K562 (cell line): ENCODE measurements around the gene ANXA8. TPM values are rescaled to one million over a fixed set of nuclear protein-coding genes. Genes with fewer than 3 reads are reported as not detected.

Experiments used
- ATAC-seq: fragments of 200-7000 bp; cut with Tn5 transposase; 3 replicates; pipeline ENCODE4 v1.9.1; 2020; ENCODE audit warnings: moderate library complexity
- BruUV-seq: library from RNA; stranded (reverse); fragments of 400-500 nt; replicated peaks from 2 replicates; lab custom pipeline; 2021; lab: Mats Ljungman, UMichigan
- CTCF ChIA-PET: fragments of 300-600 bp; formaldehyde crosslinking; extraction: SDS; loops from one replicate; lab custom pipeline; 2021; ENCODE audit warnings: low intra/inter-chr PET ratio; lab: Yijun Ruan, JAX
- POLR2A ChIA-PET: fragments of 300-600, 350-650 bp; sonication (Branson Sonifier 250); formaldehyde crosslinking; extraction: SDS; loops from one replicate; lab custom pipeline; 2021; ENCODE audit warnings: antibody characterized with exemption, inconsistent platforms; lab: Yijun Ruan, JAX
- DNase-seq, 4 experiments: peaks; one replicate each; pipeline versions ENCODE4 v3.0.0 to v3.0.0-alpha.2; 2011 to 2018; ENCODE audit warnings: low spot score in 3 of 4, mixed read lengths in 3 of 4; ENCODE audit errors: extremely low read depth in 1 of 4
- FAIRE-seq: peaks from 2 replicates; lab custom pipeline; 2011; peaks lifted over from hg19 to GRCh38; lab: Jason Lieb, UNC
- H2AFZ ChIP-seq: 2 replicates; pipeline ENCODE4 v1.6.0; 2011; ENCODE audit warnings: low read depth, low read length, control low read depth, inconsistent platforms
- H3K27ac ChIP-seq: fragments of 200-600 bp; 3 replicates; pipeline ENCODE4 v1.8.0; 2011; ENCODE audit warnings: low read depth, mild to moderate bottlenecking, control low read depth, inconsistent platforms, low read length, moderate library complexity, mixed read lengths; ENCODE audit errors: extremely low read depth
- H3K27me3 ChIP-seq, 2 experiments: fragments of 300-600 bp in 1 of 2; 2 replicates in 1 of 2; 3 replicates in 1 of 2; pipeline versions ENCODE4 v1.6.0 to v1.8.0; 2011; ENCODE audit warnings: inconsistent platforms in 2 of 2, low read length in 2 of 2, mild to moderate bottlenecking in 1 of 2, mixed read lengths in 1 of 2, moderate library complexity in 1 of 2; ENCODE audit not compliant: control insufficient read depth in 2 of 2, insufficient read depth in 2 of 2
- H3K36me3 ChIP-seq: fragments of 300-600 bp; 3 replicates; pipeline ENCODE4 v1.8.0; 2011; ENCODE audit warnings: mild to moderate bottlenecking, low read length, inconsistent platforms; ENCODE audit not compliant: control insufficient read depth, insufficient read depth
- H3K4me1 ChIP-seq, 2 experiments: fragments of 200-600 bp in 1 of 2; replicated peaks in 1 of 2; 2 replicates in 1 of 2; 3 replicates in 1 of 2; pipeline versions ENCODE4 v1.5.1 to v1.8.0; 2011; ENCODE audit warnings: inconsistent platforms in 2 of 2, low read length in 2 of 2, mild to moderate bottlenecking in 1 of 2, mixed read lengths in 1 of 2, moderate library complexity in 1 of 2; ENCODE audit not compliant: control insufficient read depth in 2 of 2, insufficient read depth in 2 of 2
- H3K4me2 ChIP-seq: 2 replicates; pipeline ENCODE4 v1.6.1; 2011; ENCODE audit warnings: low read length, control low read depth, inconsistent platforms, mixed read lengths; ENCODE audit not compliant: insufficient read depth
- H3K4me3 ChIP-seq: fragments of 200-600 bp; sonication (generic), shearing (Covaris generic); 2 replicates; pipeline ENCODE4 v1.5.1; 2016; ENCODE audit warnings: control low read depth, inconsistent platforms
- H3K79me2 ChIP-seq: fragments of 200-600 bp; 3 replicates; pipeline ENCODE4 v1.8.0; 2011; ENCODE audit warnings: low read length, inconsistent platforms; ENCODE audit not compliant: control insufficient read depth, insufficient read depth
- H3K9ac ChIP-seq, 2 experiments: 2 replicates each; pipeline versions ENCODE4 v1.6.0 to v1.6.1; 2011; ENCODE audit warnings: low read depth in 2 of 2, low read length in 2 of 2, control low read depth in 1 of 2, inconsistent platforms in 1 of 2, mild to moderate bottlenecking in 1 of 2, mixed read lengths in 1 of 2; ENCODE audit not compliant: insufficient read depth in 1 of 2
- H3K9me1 ChIP-seq: one replicate; pipeline ENCODE4 v1.6.0; 2011; ENCODE audit warnings: inconsistent platforms, mild to moderate bottlenecking, low read length, moderate library complexity; ENCODE audit not compliant: control insufficient read depth, insufficient read depth
- H3K9me3 ChIP-seq: replicated peaks from 2 replicates; pipeline ENCODE4 v1.5.1; 2011; ENCODE audit warnings: low read depth, low read length, inconsistent platforms; ENCODE audit not compliant: control insufficient read depth, insufficient read depth
- H4K20me1 ChIP-seq: replicated peaks from 2 replicates; pipeline ENCODE4 v1.6.1; 2011; ENCODE audit warnings: low read length, inconsistent platforms, mixed read lengths; ENCODE audit not compliant: control insufficient read depth, insufficient read depth
- CREB5 ChIP-seq: fragments of 250-450 bp; sonication (Bioruptor Pico); IDR thresholded peaks from 2 replicates; pipeline ENCODE4 v1.5.0; 2020; ENCODE audit warnings: mild to moderate bottlenecking
- DMBX1 ChIP-seq: fragments of 250-450 bp; sonication (Bioruptor Pico); IDR thresholded peaks from 2 replicates; pipeline ENCODE4 v1.8.0; 2022; ENCODE audit warnings: inconsistent platforms, mild to moderate bottlenecking, moderate library complexity, borderline replicate concordance
- HDGF ChIP-seq: fragments of 450-650 bp; IDR thresholded peaks from 2 replicates; pipeline ENCODE4 v1.6.1; 2016
- MECOM ChIP-seq: fragments of 250-450 bp; sonication (Bioruptor Pico); IDR thresholded peaks from 2 replicates; pipeline ENCODE4 v1.8.0; 2022; ENCODE audit warnings: inconsistent platforms
- PBX2 ChIP-seq, 2 experiments: IDR thresholded peaks in 1 of 2; conservative IDR thresholded peaks in 1 of 2; 2 replicates each; pipeline ENCODE4 v1.6.1; 2016; ENCODE audit warnings: low read depth in 2 of 2, mild to moderate bottlenecking in 1 of 2, missing compliant biosample characterization in 1 of 2, missing genetic modification characterization in 1 of 2, moderate library complexity in 1 of 2
- THRA ChIP-seq: fragments of 450-650 bp; IDR thresholded peaks from 2 replicates; pipeline ENCODE4 v1.6.1; 2017; ENCODE audit warnings: mild to moderate bottlenecking, moderate library complexity
- ZNF133 ChIP-seq: fragments of 250-450 bp; sonication (Bioruptor Pico); IDR thresholded peaks from 2 replicates; pipeline ENCODE4 v1.4.0; 2020; ENCODE audit warnings: mild to moderate bottlenecking
- WGBS: fragments of 100-300 bp; shearing (Covaris generic); methylation state at CpG from one replicate; pipeline ENCODE4 v1.1.6; 2016; ENCODE audit warnings: low coverage, mixed read lengths; ENCODE audit not compliant: insufficient coverage; ENCODE audit errors: missing lambda C conversion rate; 5-methylcytosine and 5-hydroxymethylcytosine counted together
- in situ Hi-C: fragments of 300-500 bp; cut with MboI; formaldehyde crosslinking; loops from 4 replicates; pipeline ENCODE4 v1.15.0; 2018; ENCODE audit warnings: inconsistent platforms, mixed read lengths
- intact Hi-C: fragments of 100-400 bp; cut with micrococcal nuclease; formaldehyde crosslinking; loops from 2 replicates; pipeline ENCODE4 v1.14.2; 2022
- polyA plus RNA-seq, 8 experiments: library from polyadenylated mRNA; depleted of rRNA in 4 of 8; stranded (reverse) in 5 of 8; unstranded in 3 of 8; fragments of >200 nt; fragmentation: Nextera tagmentation in 2 of 8; fragmentation: Illumina TruSeq in 1 of 8; extraction: Ambion mirVana in 2 of 8; extraction: Trizol in 1 of 8; gene quantifications; 2 replicates each; pipeline versions ENCODE4 v1.2.1 to v1.2.3, GENCODE V29; 2011 to 2014; ENCODE audit warnings: inconsistent platforms in 1 of 8, missing spikeins in 1 of 8
- total RNA-seq, 7 experiments: library from RNA; depleted of rRNA in 6 of 7; stranded (reverse); fragments of >200 nt in 6 of 7; fragmentation: Illumina TruSeq in 2 of 7; extraction: Trizol in 2 of 7; gene quantifications; 2 replicates each; pipeline versions ENCODE4 v1.2.1 to v1.2.3, GENCODE V29; 2011 to 2021; ENCODE audit warnings: low replicate concordance in 1 of 7
- TF ChIP-seq, protein P1 (sequence below): sonication (generic); formaldehyde crosslinking; IDR thresholded peaks from 2 replicates; pipeline ENCODE4 v1.8.0; 2022; ENCODE audit warnings: mild to moderate bottlenecking, missing genetic modification reagents
- TF ChIP-seq, protein P2 (sequence below), 2 experiments: fragments of 450-650 bp; conservative IDR thresholded peaks; 2 replicates each; pipeline ENCODE4 v1.6.1; 2017; ENCODE audit warnings: mild to moderate bottlenecking in 2 of 2, moderate library complexity in 2 of 2

The ANXA8 gene
- total and polyA plus RNA-seq, 9 of the 15 experiments (the other 6 are each of a cell fraction or from before 2014, with no cell fraction given): not detected

DNA sequence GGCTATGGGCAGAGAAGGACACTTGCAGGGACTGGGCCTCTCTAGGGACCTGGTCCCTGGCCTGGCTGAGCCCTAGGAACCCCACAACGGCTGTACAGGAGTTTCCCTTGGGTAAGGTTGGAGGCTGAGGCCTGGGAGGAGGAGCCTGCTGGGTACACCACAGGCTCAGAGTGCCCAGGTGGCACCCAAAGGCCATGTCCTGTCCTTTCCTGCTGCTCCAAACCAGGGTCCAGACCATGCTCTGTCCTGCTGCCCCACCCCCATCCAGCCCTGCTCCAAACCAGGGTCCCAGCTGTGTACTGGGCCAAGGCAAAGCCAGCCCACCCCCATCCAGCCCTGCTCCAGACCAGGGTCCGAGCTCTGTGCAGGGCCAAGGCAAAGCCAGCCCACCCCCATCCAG lies 64.5 kb downstream of the ANXA8 start (continued):
- TF ChIP-seq PBX2 (CRISPR knock-in tag; IDR thresholded peaks at IDR 0.05; ENCODE audit: low read depth): no peak
- no peak for TF ChIP-seq PBX2 (tag; conservative IDR thresholded peaks at IDR 0.05; ENCODE audit: low read depth)

GRCh38 chr10:47418966-47419365 lies 64.9 kb downstream of the ANXA8 start:
- Histone ChIP-seq H3K4me1 (peaks cover 0 to 5% of the 10 kb centered on the region in 2 experiments; a peak in 1 of 5 replicates), H3K4me2 (no peak overlapping the region), H3K79me2 (no peaks in the 10 kb centered on the region), H3K9me3 (no peaks in the 10 kb centered on the region), H4K20me1 (0 out of 2 replicates have a peak, but pooled peaks cover 2% of the 10 kb centered on the region), H3K4me3 (no peak overlapping the region), H3K27me3 (peaks cover 10 to 61% of the 10 kb centered on the region in 2 experiments; a peak in 4 of 5 replicates), H2AFZ (no peak overlapping the region), H3K9ac (no peak overlapping the region; a peak in 1 of 4 replicates), H3K27ac (no peak overlapping the region), H3K9me1 (no peaks in the 10 kb centered on the region), H3K36me3 (no peaks in the 10 kb centered on the region)
- WGBS: 2% methylated on average over 4 of the region's 4 CpGs
- CTCF ChIA-PET: no interaction called here
- DNase-seq: no peak
- POLR2A ChIA-PET: no interaction called here
- in situ Hi-C loops: no loop called here
- ATAC-seq: no peak; the same call in 2 of the 3 replicates
- no TSS peak for BruUV-seq
- intact Hi-C loops: no loop called here
- FAIRE-seq: no peak
- TF ChIP-seq DMBX1 (CRISPR knock-in tag) (no peak), THRA (no peak), ZNF133 (CRISPR knock-in tag) (no peak), MECOM (no peak), CREB5 (CRISPR knock-in tag) (no peak), HDGF (no peak)
- TF ChIP-seq, protein P1, sequence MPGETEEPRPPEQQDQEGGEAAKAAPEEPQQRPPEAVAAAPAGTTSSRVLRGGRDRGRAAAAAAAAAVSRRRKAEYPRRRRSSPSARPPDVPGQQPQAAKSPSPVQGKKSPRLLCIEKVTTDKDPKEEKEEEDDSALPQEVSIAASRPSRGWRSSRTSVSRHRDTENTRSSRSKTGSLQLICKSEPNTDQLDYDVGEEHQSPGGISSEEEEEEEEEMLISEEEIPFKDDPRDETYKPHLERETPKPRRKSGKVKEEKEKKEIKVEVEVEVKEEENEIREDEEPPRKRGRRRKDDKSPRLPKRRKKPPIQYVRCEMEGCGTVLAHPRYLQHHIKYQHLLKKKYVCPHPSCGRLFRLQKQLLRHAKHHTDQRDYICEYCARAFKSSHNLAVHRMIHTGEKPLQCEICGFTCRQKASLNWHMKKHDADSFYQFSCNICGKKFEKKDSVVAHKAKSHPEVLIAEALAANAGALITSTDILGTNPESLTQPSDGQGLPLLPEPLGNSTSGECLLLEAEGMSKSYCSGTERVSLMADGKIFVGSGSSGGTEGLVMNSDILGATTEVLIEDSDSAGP (CRISPR knock-in tag): no peak
- TF ChIP-seq, protein P2, sequence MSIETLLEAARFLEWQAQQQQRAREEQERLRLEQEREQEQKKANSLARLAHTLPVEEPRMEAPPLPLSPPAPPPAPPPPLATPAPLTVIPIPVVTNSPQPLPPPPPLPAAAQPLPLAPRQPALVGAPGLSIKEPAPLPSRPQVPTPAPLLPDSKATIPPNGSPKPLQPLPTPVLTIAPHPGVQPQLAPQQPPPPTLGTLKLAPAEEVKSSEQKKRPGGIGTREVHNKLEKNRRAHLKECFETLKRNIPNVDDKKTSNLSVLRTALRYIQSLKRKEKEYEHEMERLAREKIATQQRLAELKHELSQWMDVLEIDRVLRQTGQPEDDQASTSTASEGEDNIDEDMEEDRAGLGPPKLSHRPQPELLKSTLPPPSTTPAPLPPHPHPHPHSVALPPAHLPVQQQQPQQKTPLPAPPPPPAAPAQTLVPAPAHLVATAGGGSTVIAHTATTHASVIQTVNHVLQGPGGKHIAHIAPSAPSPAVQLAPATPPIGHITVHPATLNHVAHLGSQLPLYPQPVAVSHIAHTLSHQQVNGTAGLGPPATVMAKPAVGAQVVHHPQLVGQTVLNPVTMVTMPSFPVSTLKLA (conservative IDR thresholded peaks at IDR 0.05): no peak
